ENCODE results near the gene CDH4. TPM values are rescaled to one million over a fixed set of nuclear protein-coding genes. Genes with fewer than 3 reads are reported as not detected.

CDH4 gene
- total RNA-seq, 1 donor from 2014 or later: 2.9 TPM

DNA sequence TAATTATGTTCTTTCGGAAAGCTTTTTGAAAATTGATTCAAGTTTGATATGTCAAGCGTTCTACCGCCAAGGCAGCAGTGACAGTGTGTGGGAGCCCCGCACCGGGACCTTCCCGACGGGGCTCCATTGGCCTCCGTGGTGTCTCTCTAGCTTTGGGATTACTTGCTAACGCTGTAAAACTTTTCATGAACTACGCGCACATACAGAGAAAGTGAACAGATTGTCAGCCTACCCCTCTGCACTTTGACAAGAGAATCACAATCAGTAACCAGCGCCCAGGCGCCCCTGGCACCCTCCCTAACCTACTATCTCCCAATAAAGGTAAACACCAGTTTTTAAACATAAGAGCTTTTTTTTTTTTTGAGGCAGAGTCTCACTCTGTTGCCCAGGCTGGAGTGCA is 274.8 kb downstream of the CDH4 start:
- DNase-seq (ENCODE audit: low spot score): no peak
- peaks cover 15% of the 10 kb centered on the region for H3K27me3 Mint-ChIP-seq (ENCODE audit: insufficient read depth, low read depth)
- Histone ChIP-seq H3F3A (ENCODE audit: low read depth) (no peaks in the 10 kb centered on the region), H3K9me3 (ENCODE audit: low read depth) (no peaks in the 10 kb centered on the region), H3K79me2 (ENCODE audit: low read depth) (no peaks in the 10 kb centered on the region), H3K4me3 (no peak overlapping the region), H2AFZ (replicated peaks) (no peak overlapping the region), H3K27me3 (peaks cover 2% of the 10 kb centered on the region), H3K27ac (no peak overlapping the region), H3K4me1 (no peaks in the 10 kb centered on the region), H4K20me1 (ENCODE audit: low read depth) (peaks cover 18% of the 10 kb centered on the region), H3K4me2 (no peak overlapping the region), H3K36me3 (no peaks in the 10 kb centered on the region), H3K9ac (no peak overlapping the region)
- TF ChIP-seq, protein P1, sequence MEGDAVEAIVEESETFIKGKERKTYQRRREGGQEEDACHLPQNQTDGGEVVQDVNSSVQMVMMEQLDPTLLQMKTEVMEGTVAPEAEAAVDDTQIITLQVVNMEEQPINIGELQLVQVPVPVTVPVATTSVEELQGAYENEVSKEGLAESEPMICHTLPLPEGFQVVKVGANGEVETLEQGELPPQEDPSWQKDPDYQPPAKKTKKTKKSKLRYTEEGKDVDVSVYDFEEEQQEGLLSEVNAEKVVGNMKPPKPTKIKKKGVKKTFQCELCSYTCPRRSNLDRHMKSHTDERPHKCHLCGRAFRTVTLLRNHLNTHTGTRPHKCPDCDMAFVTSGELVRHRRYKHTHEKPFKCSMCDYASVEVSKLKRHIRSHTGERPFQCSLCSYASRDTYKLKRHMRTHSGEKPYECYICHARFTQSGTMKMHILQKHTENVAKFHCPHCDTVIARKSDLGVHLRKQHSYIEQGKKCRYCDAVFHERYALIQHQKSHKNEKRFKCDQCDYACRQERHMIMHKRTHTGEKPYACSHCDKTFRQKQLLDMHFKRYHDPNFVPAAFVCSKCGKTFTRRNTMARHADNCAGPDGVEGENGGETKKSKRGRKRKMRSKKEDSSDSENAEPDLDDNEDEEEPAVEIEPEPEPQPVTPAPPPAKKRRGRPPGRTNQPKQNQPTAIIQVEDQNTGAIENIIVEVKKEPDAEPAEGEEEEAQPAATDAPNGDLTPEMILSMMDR (IDR thresholded peaks at IDR 0.05): no peak
- TF ChIP-seq EZH2phosphoT487 (IDR thresholded peaks at IDR 0.05) (no peak), EZH2 (IDR thresholded peaks at IDR 0.05) (no peak)
- H3K9me3 Mint-ChIP-seq: no peaks in the 10 kb centered on the region
- no peak overlapping the region for H3K4me3 Mint-ChIP-seq
- H3K36me3 Mint-ChIP-seq: no peaks in the 10 kb centered on the region
- peaks cover 23% of the 10 kb centered on the region for H3K4me1 Mint-ChIP-seq
- no peak overlapping the region for H3K27ac Mint-ChIP-seq

DNA sequence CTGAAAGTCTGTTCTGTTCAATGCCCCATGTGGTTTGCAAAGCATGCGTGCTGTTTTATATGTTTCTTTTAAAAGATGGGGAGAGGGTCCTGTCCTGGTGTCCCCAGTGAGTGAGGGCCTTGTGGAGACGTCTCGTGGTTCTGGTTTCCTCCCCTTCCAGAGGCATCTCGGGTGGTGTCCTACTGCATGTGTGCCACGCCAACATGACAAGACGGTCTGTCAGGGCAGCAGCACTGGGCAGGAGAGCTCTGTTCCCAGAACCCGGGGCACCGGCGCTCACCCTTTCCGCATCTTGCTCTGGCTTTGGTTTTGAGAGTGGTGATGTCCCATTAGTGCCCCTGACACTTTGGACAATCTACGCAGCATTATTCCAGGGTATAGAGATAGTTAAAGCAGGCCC is 275.6 kb downstream of the CDH4 start:
- no peak for TF ChIP-seq EZH2 (IDR thresholded peaks at IDR 0.05)
- TF ChIP-seq EZH2phosphoT487 (IDR thresholded peaks at IDR 0.05): no peak
- TF ChIP-seq, protein P1 (IDR thresholded peaks at IDR 0.05): no peak
- H3K9me3 Mint-ChIP-seq: no peaks in the 10 kb centered on the region
- H3K27ac Mint-ChIP-seq: no peak overlapping the region
- H2AFZ ChIP-seq (replicated peaks): no peak overlapping the region
- H3K4me3 ChIP-seq: no peak overlapping the region
- no peaks in the 10 kb centered on the region for H3K79me2 ChIP-seq (ENCODE audit: low read depth)
- no peak overlapping the region for H3K4me2 ChIP-seq
- H3K36me3 Mint-ChIP-seq: no peaks in the 10 kb centered on the region
- no peaks in the 10 kb centered on the region for H3K4me1 ChIP-seq
- no peaks in the 10 kb centered on the region for H3K9me3 ChIP-seq (ENCODE audit: low read depth)
- H3K27me3 ChIP-seq: peaks cover 2% of the 10 kb centered on the region
- no peak overlapping the region for H3K4me3 Mint-ChIP-seq
- H4K20me1 ChIP-seq (ENCODE audit: low read depth): peaks cover 18% of the 10 kb centered on the region
- H3K4me1 Mint-ChIP-seq: peaks cover 24% of the 10 kb centered on the region
- H3F3A ChIP-seq (ENCODE audit: low read depth): no peaks in the 10 kb centered on the region
- no peak for DNase-seq (ENCODE audit: low spot score)
- no peak overlapping the region for H3K9ac ChIP-seq
- H3K27me3 Mint-ChIP-seq (ENCODE audit: insufficient read depth, low read depth): peaks cover 15% of the 10 kb centered on the region
- no peak overlapping the region for H3K27ac ChIP-seq
- no peaks in the 10 kb centered on the region for H3K36me3 ChIP-seq

DNA sequence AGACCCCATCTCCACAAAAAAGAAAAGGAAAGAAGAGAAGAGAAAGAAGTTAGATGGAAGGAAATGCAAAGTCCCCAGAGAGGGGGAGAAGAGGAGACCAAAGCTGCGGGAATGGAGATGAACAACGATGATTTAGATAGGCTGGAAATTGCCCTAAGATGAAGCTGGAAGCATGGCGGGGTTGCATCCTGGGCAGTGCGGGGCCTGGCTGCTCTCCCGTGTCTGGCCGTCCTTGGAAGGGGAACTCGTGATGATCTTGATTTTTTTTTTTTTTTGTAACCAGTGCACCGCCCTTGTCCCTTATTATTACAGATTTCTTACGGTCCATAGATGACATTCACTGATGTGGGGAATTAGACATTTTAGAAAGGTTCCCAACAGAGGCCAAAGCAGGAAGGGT is 276.5 kb downstream of the CDH4 start:
- Histone ChIP-seq H3F3A (ENCODE audit: low read depth) (no peaks in the 10 kb centered on the region), H3K27ac (no peak overlapping the region), H3K9ac (no peak overlapping the region), H3K9me3 (ENCODE audit: low read depth) (no peaks in the 10 kb centered on the region), H4K20me1 (ENCODE audit: low read depth) (peaks cover 18% of the 10 kb centered on the region), H2AFZ (replicated peaks) (no peak overlapping the region), H3K4me1 (no peaks in the 10 kb centered on the region), H3K4me2 (no peak overlapping the region), H3K36me3 (no peaks in the 10 kb centered on the region), H3K4me3 (no peak overlapping the region), H3K27me3 (peaks cover 2% of the 10 kb centered on the region), H3K79me2 (ENCODE audit: low read depth) (no peaks in the 10 kb centered on the region)
- peaks cover 12% of the 10 kb centered on the region for H3K27me3 Mint-ChIP-seq (ENCODE audit: insufficient read depth, low read depth)
- no peak overlapping the region for H3K4me3 Mint-ChIP-seq
- peaks cover 21% of the 10 kb centered on the region for H3K4me1 Mint-ChIP-seq
- no peak overlapping the region for H3K27ac Mint-ChIP-seq
- H3K36me3 Mint-ChIP-seq: no peaks in the 10 kb centered on the region
- TF ChIP-seq EZH2phosphoT487 (IDR thresholded peaks at IDR 0.05) (no peak), EZH2 (IDR thresholded peaks at IDR 0.05) (no peak)
- TF ChIP-seq, protein P1 (IDR thresholded peaks at IDR 0.05): no peak
- H3K9me3 Mint-ChIP-seq: no peaks in the 10 kb centered on the region
- DNase-seq (ENCODE audit: low spot score): no peak

Measured in neural progenitor cell (in vitro differentiated cells).